Parathyroid adenoma (tissue), 2 donors: ENCODE measurements around the gene CDC42BPA.

Experiments
- H2AFZ ChIP-seq: fragments of 300-600 bp; sonication (generic); one replicate; pipeline ENCODE4 v1.7.0; 2017; ENCODE audit warnings: antibody characterized with exemption, mild to moderate bottlenecking
- H3K27ac ChIP-seq: fragments of 300-600 bp; sonication (generic); one replicate; pipeline ENCODE4 v1.7.0; 2017
- H3K27me3 ChIP-seq: fragments of 300-600 bp; sonication (generic); one replicate; pipeline ENCODE4 v1.7.0; 2017; ENCODE audit warnings: low read length; ENCODE audit not compliant: control insufficient read depth, insufficient read depth
- H3K36me3 ChIP-seq: fragments of 300-600 bp; sonication (generic); one replicate; pipeline ENCODE4 v1.7.0; 2017; ENCODE audit warnings: low read length; ENCODE audit not compliant: control insufficient read depth, insufficient read depth
- H3K4me1 ChIP-seq: fragments of 300-600 bp; sonication (generic); one replicate; pipeline ENCODE4 v1.7.0; 2017; ENCODE audit warnings: control low read depth
- H3K4me2 ChIP-seq: fragments of 300-600 bp; sonication (generic); one replicate; pipeline ENCODE4 v1.7.0; 2017; ENCODE audit warnings: low read length
- H3K4me3 ChIP-seq: fragments of 300-600 bp; sonication (generic); one replicate; pipeline ENCODE4 v1.7.0; 2017; ENCODE audit warnings: low read depth, low read length
- H3K79me2 ChIP-seq: fragments of 300-600 bp; sonication (generic); one replicate; pipeline ENCODE4 v1.7.0; 2017; ENCODE audit warnings: control low read depth
- H3K9ac ChIP-seq: fragments of 300-600 bp; sonication (generic); one replicate; pipeline ENCODE4 v1.7.0; 2017; ENCODE audit warnings: mild to moderate bottlenecking
- H3K9me3 ChIP-seq: fragments of 300-600 bp; sonication (generic); one replicate; pipeline ENCODE4 v1.7.0; 2017; ENCODE audit warnings: low read length; ENCODE audit not compliant: control insufficient read depth
- CTCF ChIP-seq: fragments of 300-600 bp; sonication (generic); IDR thresholded peaks from one replicate; pipeline ENCODE4 v1.7.0; 2017; ENCODE audit warnings: antibody characterized with exemption, mild to moderate bottlenecking
- donor health status: primary hyperparathyroidism.

CDC42BPA gene

GRCh38 chr1:226989085-226989920 is 329.0 kb downstream of the CDC42BPA start:
- no peak overlapping the region for H3K9ac ChIP-seq
- no peaks in the 10 kb centered on the region for H3K9me3 ChIP-seq
- H3K4me2 ChIP-seq = no peak overlapping the region
- no peak for TF ChIP-seq CTCF
- no peak overlapping the region for H2AFZ ChIP-seq
- peak overlapping the region; percentile 4 for H3K27ac ChIP-seq
- H3K79me2 ChIP-seq = no peaks in the 10 kb centered on the region
- H3K4me3 ChIP-seq = no peak overlapping the region
- no peaks in the 10 kb centered on the region for H3K36me3 ChIP-seq
- H3K4me1 ChIP-seq = peaks cover 4% of the 10 kb centered on the region
- no peaks in the 10 kb centered on the region for H3K27me3 ChIP-seq

- H3K79me2 ChIP-seq = no peaks in the 10 kb centered on the region
- no peak overlapping the region for H3K4me3 ChIP-seq
- peaks cover 4% of the 10 kb centered on the region for H3K4me1 ChIP-seq
- H3K9me3 ChIP-seq = no peaks in the 10 kb centered on the region
- no peak overlapping the region for H3K9ac ChIP-seq
- H3K27ac ChIP-seq = no peak overlapping the region
- no peaks in the 10 kb centered on the region for H3K27me3 ChIP-seq
- no peak for TF ChIP-seq CTCF
- H2AFZ ChIP-seq = no peak overlapping the region
- no peaks in the 10 kb centered on the region for H3K36me3 ChIP-seq
- H3K4me2 ChIP-seq = no peak overlapping the region
These were observed 330.0 kb downstream of the CDC42BPA start for GRCh38 chr1:226988334-226988666.

DNA sequence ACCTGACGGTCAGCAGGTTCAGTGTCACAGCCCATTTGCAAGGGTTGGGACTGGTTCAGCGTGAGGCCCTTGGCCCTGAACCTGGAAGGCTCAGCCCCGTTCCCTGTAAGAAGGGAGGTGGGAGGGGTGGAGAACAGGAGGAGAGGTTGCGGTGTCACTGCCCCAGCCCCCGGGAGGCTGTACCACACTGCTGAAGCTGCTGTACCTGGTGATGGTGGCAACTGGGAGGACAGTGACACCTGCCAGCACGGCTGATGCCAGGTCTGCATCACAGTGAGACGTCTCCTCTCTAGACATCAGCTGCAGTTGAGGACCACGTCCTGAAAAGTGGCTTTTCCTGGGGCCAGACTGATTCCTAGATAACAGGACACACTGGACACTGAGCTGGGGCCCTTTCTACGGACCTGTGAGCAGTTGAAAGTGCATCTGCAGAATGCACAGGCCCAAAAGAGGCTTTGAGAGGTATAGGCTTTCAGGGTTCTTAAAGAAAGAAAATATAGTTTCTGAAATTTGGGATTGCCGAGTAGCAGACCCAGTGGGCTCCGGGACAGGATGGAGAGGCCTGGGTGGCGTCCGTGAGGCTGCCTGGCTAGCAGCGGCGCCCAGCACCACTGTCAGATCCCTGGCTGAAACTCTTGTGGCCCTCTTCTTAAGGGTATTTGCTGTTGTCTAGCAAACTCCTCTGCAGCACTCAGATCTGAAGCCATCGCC is 330.5 kb downstream of the CDC42BPA start:
- H3K4me2 ChIP-seq = no peak overlapping the region
- no peaks in the 10 kb centered on the region for H3K9me3 ChIP-seq
- H3K27me3 ChIP-seq = no peaks in the 10 kb centered on the region
- no peak overlapping the region for H2AFZ ChIP-seq
- no peak for TF ChIP-seq CTCF
- no peak overlapping the region for H3K9ac ChIP-seq
- peaks cover 4% of the 10 kb centered on the region for H3K4me1 ChIP-seq
- no peak overlapping the region for H3K27ac ChIP-seq
- no peaks in the 10 kb centered on the region for H3K79me2 ChIP-seq
- H3K4me3 ChIP-seq = no peak overlapping the region
- no peaks in the 10 kb centered on the region for H3K36me3 ChIP-seq

- peaks cover 4% of the 10 kb centered on the region for H3K4me1 ChIP-seq
- TF ChIP-seq CTCF = no peak
- H3K27me3 ChIP-seq = no peaks in the 10 kb centered on the region
- H3K36me3 ChIP-seq = no peaks in the 10 kb centered on the region
- no peak overlapping the region for H2AFZ ChIP-seq
- H3K79me2 ChIP-seq = no peaks in the 10 kb centered on the region
- no peak overlapping the region for H3K4me3 ChIP-seq
- no peak overlapping the region for H3K4me2 ChIP-seq
- no peaks in the 10 kb centered on the region for H3K9me3 ChIP-seq
- H3K27ac ChIP-seq = no peak overlapping the region
- no peak overlapping the region for H3K9ac ChIP-seq
These were observed 331.1 kb downstream of the CDC42BPA start for GRCh38 chr1:226987179-226987536.
